ENCODE measurements around the gene EFCAB6.
"Not testable (repeated sequence)": the region's sequence is repeated elsewhere in the genome, so short reads cannot be mapped to it uniquely, and the experiment has no call there.

EFCAB6 gene

GRCh38 chr22:43689356-43689755 lies 122.7 kb downstream of the EFCAB6 start:
- DNase-seq, result no peak

- no peak for DNase-seq
Observed at GRCh38 chr22:43682851-43683250, 129.3 kb downstream of the EFCAB6 start.

- DNase-seq, result no peak
Observed at GRCh38 chr22:43681731-43682360, 130.3 kb downstream of the EFCAB6 start.

- DNase-seq, result no peak
Observed at GRCh38 chr22:43670513-43670912, 141.6 kb downstream of the EFCAB6 start.

GRCh38 chr22:43669190-43669589 lies 142.9 kb downstream of the EFCAB6 start:
- DNase-seq, result no peak

- DNase-seq, result no peak
Observed at GRCh38 chr22:43667656-43668055, 144.4 kb downstream of the EFCAB6 start.

DNA sequence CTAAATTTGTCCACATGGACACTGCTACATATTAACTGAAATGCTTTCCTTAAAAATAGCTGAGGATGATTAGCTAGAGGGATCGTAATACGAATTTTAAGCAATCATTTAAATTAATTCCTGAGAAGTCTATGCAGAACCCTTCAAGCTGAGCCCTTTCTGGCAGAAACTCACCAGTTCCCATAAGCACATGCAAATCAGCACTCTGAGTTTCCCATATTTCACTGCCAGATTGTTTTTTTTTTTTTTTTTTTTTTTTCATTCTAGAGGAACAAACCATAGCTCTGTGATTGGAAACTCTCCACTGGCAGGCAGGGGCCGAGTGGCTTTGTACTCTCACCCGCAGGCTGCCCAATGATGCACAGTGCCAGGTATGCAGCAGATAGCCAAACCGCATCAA lies 145.6 kb downstream of the EFCAB6 start:
- no peak for DNase-seq

- no peak for DNase-seq
Observed at GRCh38 chr22:43658823-43659222, 153.3 kb downstream of the EFCAB6 start.

DNA sequence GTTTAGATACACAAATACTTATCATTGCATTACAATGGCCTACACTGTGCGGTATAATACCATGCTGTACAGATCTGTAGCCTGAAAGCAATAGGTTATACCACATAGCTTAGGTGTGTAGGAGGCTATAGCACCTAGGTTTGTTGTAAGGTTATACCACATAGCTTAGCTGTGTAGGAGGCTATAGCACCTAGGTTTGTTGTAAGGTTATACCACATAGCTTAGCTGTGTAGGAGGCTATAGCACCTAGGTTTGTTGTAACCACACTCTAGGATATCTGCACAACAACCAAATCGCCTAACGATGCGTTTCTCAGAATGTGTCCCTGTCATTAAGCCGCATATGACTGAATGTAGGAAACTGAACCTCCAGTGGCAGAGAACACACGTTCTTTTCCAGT lies 155.5 kb downstream of the EFCAB6 start:
- not testable (repeated sequence) for DNase-seq

GRCh38 chr22:43654271-43654670 lies 157.8 kb downstream of the EFCAB6 start:
- DNase-seq, result no peak

- no peak for DNase-seq
Observed at GRCh38 chr22:43652845-43653244, 159.3 kb downstream of the EFCAB6 start.

GRCh38 chr22:43643387-43643786 lies 168.7 kb downstream of the EFCAB6 start:
- DNase-seq, result peak; percentile 45

GRCh38 chr22:43642319-43643206 lies 169.5 kb downstream of the EFCAB6 start:
- no peak for DNase-seq

DNA sequence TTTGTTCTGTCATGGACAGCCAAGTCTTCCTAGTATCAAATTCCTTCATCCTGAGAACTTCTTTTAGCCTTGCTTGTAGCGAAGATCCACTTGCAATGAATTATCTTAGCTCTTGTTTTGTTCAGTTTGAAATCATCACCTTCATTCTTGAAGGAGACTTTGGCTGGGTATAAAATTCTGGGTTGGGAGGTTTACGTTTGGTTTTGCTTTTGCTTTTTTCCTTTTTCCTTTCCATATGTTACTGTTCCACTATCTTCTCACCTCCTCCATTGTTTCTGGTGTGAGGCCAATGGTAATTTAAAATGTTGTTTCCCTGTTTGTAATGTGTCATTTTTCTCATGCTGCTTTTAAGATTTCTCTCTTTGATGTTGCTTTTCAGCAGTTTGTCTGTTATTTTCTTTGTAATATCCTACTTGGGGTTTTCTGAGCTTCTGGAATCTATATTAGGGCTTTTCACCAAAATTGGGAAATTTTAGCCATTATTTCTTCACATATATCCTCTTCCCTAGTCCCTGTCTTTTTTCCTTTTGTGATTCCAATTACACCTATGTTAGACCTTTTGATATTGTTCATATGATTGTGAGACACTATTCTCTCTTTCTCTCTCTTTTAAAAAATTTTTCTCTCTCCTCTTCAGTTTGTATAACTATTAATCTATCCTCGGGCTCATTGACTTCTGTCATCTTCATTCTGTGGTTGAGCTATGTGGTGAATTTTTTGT lies 172.7 kb downstream of the EFCAB6 start:
- DNase-seq, result no peak

GRCh38 chr22:43637275-43638260 lies 174.5 kb downstream of the EFCAB6 start:
- no peak for DNase-seq

DNA sequence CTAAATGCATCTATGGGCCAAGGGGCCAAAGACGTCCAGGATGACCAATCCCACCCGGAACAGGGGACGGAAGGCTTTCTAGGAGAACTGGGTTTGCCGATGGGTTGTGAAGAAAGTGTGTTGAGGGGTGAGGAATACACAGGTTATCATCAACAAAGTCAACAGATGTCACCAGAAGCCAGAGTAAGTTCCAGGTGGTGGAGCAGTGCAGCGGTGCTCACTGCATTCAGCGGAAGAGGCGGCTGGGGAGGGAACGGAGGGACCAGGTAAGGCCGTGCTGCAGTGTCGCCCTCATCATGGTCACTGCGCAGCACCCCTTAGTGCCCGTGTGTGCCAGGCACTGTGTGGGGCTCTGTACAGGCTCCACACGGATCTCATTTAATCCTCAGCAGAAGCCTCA lies 176.0 kb downstream of the EFCAB6 start:
- no peak for DNase-seq

DNA sequence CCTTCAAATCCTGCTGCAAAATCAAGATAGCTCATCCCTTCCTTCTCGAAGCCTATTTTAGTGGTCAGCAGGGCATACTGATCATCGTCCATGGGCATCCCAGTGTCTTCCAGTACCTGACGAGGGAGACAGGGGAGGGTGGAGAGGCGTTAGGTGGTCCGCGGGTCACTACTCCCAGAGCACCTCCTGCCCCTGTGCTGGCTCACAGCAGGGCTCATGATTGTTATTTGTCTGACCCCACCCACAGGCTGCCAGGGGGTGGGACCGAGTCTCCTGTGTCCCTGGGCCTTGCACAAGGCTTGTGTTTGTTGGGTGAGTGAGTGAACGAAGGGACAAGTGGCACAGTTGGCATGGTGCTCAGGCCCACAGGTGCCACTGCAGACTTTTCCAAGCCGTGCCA lies 177.0 kb downstream of the EFCAB6 start:
- DNase-seq, result no peak

- DNase-seq, result no peak
Observed at GRCh38 chr22:43634316-43634715, 177.8 kb downstream of the EFCAB6 start.

DNA sequence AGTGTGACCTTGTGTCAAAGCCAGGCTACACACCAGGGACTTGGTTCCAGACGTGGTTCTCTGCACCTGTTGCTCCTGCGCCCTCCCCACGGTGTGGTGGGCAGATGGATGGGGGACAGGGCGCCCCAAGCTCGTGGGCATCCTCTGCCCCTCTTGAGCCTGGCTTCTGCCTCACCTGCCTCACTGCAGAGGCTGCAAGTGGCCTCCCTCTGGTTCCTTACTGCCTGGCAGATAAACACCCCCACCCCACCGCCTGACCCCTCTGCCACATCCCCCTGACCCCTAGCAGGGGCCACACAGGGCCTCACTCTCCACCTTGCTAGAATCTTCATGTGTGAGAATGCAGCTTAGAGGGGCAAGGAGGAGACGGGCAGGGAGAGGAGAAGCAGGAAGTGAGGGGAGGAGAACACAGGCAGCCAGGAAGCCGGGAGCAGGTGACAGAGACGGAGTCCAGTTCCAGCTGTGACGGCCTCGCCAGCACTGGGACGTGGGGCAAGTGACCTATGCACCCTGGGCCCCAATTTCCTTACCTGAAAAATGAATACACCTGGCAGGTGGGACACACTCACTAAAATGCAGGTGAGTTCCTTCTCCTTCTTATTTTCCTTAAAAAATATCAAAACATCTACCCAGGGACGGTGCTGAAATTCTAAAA lies 178.3 kb downstream of the EFCAB6 start:
- DNase-seq, result no peak

GRCh38 chr22:43631846-43632245 lies 180.3 kb downstream of the EFCAB6 start:
- DNase-seq, result no peak

DNA sequence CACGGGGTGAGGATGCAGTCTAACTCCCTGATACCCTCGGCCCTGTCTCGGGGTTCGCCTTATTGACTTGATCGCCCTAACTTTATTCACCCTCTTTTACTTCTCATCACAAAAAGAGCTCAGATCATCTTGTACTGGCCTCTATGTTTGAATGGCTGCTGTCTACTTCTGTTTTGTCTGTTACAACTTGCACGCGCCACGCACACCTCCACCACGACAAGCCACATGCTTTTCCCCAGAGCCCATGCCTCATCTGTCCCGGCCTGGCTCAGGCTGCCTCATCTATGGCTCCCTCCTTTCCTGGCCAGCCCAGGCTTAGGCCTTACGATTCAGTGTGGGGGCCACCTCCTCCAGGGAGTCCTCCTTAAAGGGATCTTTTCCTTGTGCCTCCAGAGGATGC lies 180.9 kb downstream of the EFCAB6 start:
- no peak for DNase-seq

GRCh38 chr22:43630451-43630850 lies 181.7 kb downstream of the EFCAB6 start:
- no peak for DNase-seq
